OCI-LY1 (cell line): ENCODE data around the gene ADAMTS15.

ENCODE experiments used
- CTCF ChIP-seq: fragments of 200-600 bp; sonication (generic), shearing (Covaris generic); IDR thresholded peaks from 2 replicates; pipeline ENCODE4 v1.5.1; 2017; ENCODE audit warnings: mild to moderate bottlenecking, antibody characterized with exemption, low read length, moderate library complexity, mixed read lengths
- EZH2 ChIP-seq: fragments of 200-600 bp; sonication (generic), shearing (Covaris generic); IDR thresholded peaks from 2 replicates; pipeline ENCODE4 v1.8.0; 2017; ENCODE audit warnings: borderline replicate concordance, mixed run types, mild to moderate bottlenecking, antibody characterized with exemption, low read length, moderate library complexity, mixed read lengths

GRCh38 chr11:130448416-130449309 is at the start of gene ADAMTS15:
- TF ChIP-seq CTCF (no peak), EZH2 (no peak)
